HEK293 (cell line): Measurements from ENCODE around the gene TTC23L.

Experiments used
- BCL6B ChIP-seq: fragments of 450-650 bp; formaldehyde crosslinking; IDR thresholded peaks from 2 replicates; pipeline ENCODE4 v1.5.1; 2017; ENCODE audit warnings: missing biosample characterization, missing genetic modification characterization
- EGR2 ChIP-seq: fragments of 450-650 bp; formaldehyde crosslinking; IDR thresholded peaks from 2 replicates; pipeline ENCODE4 v1.5.1; 2016; ENCODE audit warnings: low read depth, missing biosample characterization, missing genetic modification characterization
- ELK4 ChIP-seq: IDR thresholded peaks from 2 replicates; pipeline ENCODE4 v1.6.1; 2011; ENCODE audit warnings: mild to moderate bottlenecking, low read depth, low read length, borderline replicate concordance
- GFI1B ChIP-seq: fragments of 450-650 bp; formaldehyde crosslinking; IDR thresholded peaks from 2 replicates; pipeline ENCODE4 v1.5.1; 2016; ENCODE audit warnings: missing biosample characterization, missing genetic modification characterization
- GLI4 ChIP-seq: fragments of 450-650 bp; formaldehyde crosslinking; IDR thresholded peaks from 2 replicates; pipeline ENCODE4 v1.5.1; 2016; ENCODE audit warnings: missing biosample characterization, missing genetic modification characterization
- GLIS1 ChIP-seq: fragments of 450-650 bp; formaldehyde crosslinking; IDR thresholded peaks from 2 replicates; pipeline ENCODE4 v1.5.1; 2016; ENCODE audit warnings: missing biosample characterization, missing genetic modification characterization
- KLF16 ChIP-seq: fragments of 450-650 bp; formaldehyde crosslinking; IDR thresholded peaks from 2 replicates; pipeline ENCODE4 v1.5.1; 2017; ENCODE audit warnings: missing biosample characterization, missing genetic modification characterization
- KLF7 ChIP-seq: fragments of 450-650 bp; formaldehyde crosslinking; IDR thresholded peaks from 2 replicates; pipeline ENCODE4 v1.5.1; 2016; ENCODE audit warnings: missing biosample characterization, missing genetic modification characterization, borderline replicate concordance
- PRDM10 ChIP-seq: fragments of 450-650 bp; formaldehyde crosslinking; IDR thresholded peaks from 2 replicates; pipeline ENCODE4 v1.5.1; 2016; ENCODE audit warnings: missing biosample characterization, missing genetic modification characterization
- ZNF132 ChIP-seq: fragments of 450-650 bp; formaldehyde crosslinking; IDR thresholded peaks from 2 replicates; pipeline ENCODE4 v1.5.1; 2017; ENCODE audit warnings: missing biosample characterization, missing genetic modification characterization, borderline replicate concordance
- ZNF133 ChIP-seq: fragments of 450-650 bp; formaldehyde crosslinking; IDR thresholded peaks from 2 replicates; pipeline ENCODE4 v1.5.1; 2016; ENCODE audit warnings: missing biosample characterization, missing genetic modification characterization
- ZNF157 ChIP-seq: fragments of 450-650 bp; formaldehyde crosslinking; IDR thresholded peaks from 2 replicates; pipeline ENCODE4 v1.5.1; 2016; ENCODE audit warnings: missing biosample characterization, missing genetic modification characterization
- ZNF202 ChIP-seq: fragments of 450-650 bp; formaldehyde crosslinking; IDR thresholded peaks from 2 replicates; pipeline ENCODE4 v1.5.1; 2016; ENCODE audit warnings: missing biosample characterization, missing genetic modification characterization, borderline replicate concordance
- ZNF221 ChIP-seq: fragments of 450-650 bp; formaldehyde crosslinking; IDR thresholded peaks from 2 replicates; pipeline ENCODE4 v1.5.1; 2017; ENCODE audit warnings: missing biosample characterization, missing genetic modification characterization, borderline replicate concordance
- ZNF26 ChIP-seq: fragments of 450-650 bp; formaldehyde crosslinking; IDR thresholded peaks from 2 replicates; pipeline ENCODE4 v1.5.1; 2016; ENCODE audit warnings: missing biosample characterization, missing genetic modification characterization
- ZNF292 ChIP-seq: fragments of 450-650 bp; formaldehyde crosslinking; IDR thresholded peaks from 2 replicates; pipeline ENCODE4 v1.5.1; 2016; ENCODE audit warnings: low read depth, missing biosample characterization, missing genetic modification characterization, borderline replicate concordance
- ZNF37A ChIP-seq: fragments of 450-650 bp; IDR thresholded peaks from 2 replicates; pipeline ENCODE4 v1.5.1; 2018; ENCODE audit warnings: missing biosample characterization, missing genetic modification characterization
- ZNF404 ChIP-seq: fragments of 450-650 bp; formaldehyde crosslinking; IDR thresholded peaks from 2 replicates; pipeline ENCODE4 v1.5.1; 2017; ENCODE audit warnings: missing biosample characterization, missing genetic modification characterization
- ZNF555 ChIP-seq: fragments of 450-650 bp; formaldehyde crosslinking; conservative IDR thresholded peaks from 2 replicates; pipeline ENCODE4 v1.5.1; 2017; ENCODE audit warnings: missing biosample characterization, mild to moderate bottlenecking, missing genetic modification characterization, inconsistent platforms
- ZNF621 ChIP-seq: fragments of 450-650 bp; formaldehyde crosslinking; IDR thresholded peaks from 2 replicates; pipeline ENCODE4 v1.5.1; 2017; ENCODE audit warnings: missing biosample characterization, missing genetic modification characterization
- ZNF670 ChIP-seq: fragments of 450-650 bp; formaldehyde crosslinking; IDR thresholded peaks from 2 replicates; pipeline ENCODE4 v1.5.1; 2016; ENCODE audit warnings: missing biosample characterization, missing genetic modification characterization, low read depth
- ZNF768 ChIP-seq: fragments of 450-650 bp; formaldehyde crosslinking; IDR thresholded peaks from 2 replicates; pipeline ENCODE4 v1.5.1; 2018; ENCODE audit warnings: missing biosample characterization, mild to moderate bottlenecking, missing genetic modification characterization

The TTC23L gene

GRCh38 chr5:34929720-34930461, 90.9 kb downstream of the TTC23L start (continued):
- no peak for TF ChIP-seq KLF7
- no peak for TF ChIP-seq BCL6B
- TF ChIP-seq ELK4 = no peak
- no peak for TF ChIP-seq ZNF26 (tag by site-specific recombination)
- TF ChIP-seq KLF16 (tag by site-specific recombination) = 0 out of 2 replicates have a peak, but pooled peaks have one; percentile 58
- no peak for TF ChIP-seq GFI1B (tag by site-specific recombination)
- TF ChIP-seq ZNF202 = no peak
- no peak for TF ChIP-seq ZNF768 (tag by site-specific recombination)
- no peak for TF ChIP-seq ZNF132 (tag by site-specific recombination)
- TF ChIP-seq ZNF37A (tag by site-specific recombination) = no peak
- TF ChIP-seq GLIS1 = no peak; the same call in 1 of the 2 replicates
- TF ChIP-seq ZNF221 (tag by site-specific recombination) = no peak
- TF ChIP-seq ZNF292 = no peak
- no peak for TF ChIP-seq ZNF555 (tag by site-specific recombination)
- TF ChIP-seq ZNF133 (tag by site-specific recombination) = no peak
- no peak for TF ChIP-seq EGR2 (tag by site-specific recombination)
- TF ChIP-seq ZNF157 (tag by site-specific recombination) = no peak
- TF ChIP-seq GLI4 = no peak
- TF ChIP-seq ZNF621 = no peak
- no peak for TF ChIP-seq ZNF404
- TF ChIP-seq PRDM10 (tag by site-specific recombination) = 0 out of 2 replicates have a peak, but pooled peaks have one; percentile 23
- no peak for TF ChIP-seq ZNF670 (tag by site-specific recombination)
